ENCODE measurements around the gene NEUROD2.

Gene NEUROD2

DNA sequence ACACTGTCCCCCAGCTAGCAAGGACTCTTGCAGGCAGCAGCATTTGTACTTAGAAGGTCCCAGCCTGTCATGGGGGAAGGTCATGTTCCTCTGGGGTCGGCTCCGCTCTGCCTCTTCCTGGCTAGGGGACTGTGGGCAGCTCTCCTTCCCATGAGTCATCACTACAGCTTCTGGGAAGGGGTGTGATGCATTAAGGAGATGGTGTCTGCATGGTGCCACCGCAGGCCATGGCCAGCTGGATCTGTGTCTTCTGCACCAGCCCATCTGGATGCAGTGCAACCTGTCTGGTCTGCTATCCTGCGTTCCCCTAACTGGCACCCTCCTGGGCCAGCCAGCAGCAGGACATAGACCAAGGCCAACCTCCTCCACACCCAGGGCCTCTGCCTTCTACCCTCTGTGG, 35.6 kb upstream of the NEUROD2 start:
- TF ChIP-seq, protein P1, sequence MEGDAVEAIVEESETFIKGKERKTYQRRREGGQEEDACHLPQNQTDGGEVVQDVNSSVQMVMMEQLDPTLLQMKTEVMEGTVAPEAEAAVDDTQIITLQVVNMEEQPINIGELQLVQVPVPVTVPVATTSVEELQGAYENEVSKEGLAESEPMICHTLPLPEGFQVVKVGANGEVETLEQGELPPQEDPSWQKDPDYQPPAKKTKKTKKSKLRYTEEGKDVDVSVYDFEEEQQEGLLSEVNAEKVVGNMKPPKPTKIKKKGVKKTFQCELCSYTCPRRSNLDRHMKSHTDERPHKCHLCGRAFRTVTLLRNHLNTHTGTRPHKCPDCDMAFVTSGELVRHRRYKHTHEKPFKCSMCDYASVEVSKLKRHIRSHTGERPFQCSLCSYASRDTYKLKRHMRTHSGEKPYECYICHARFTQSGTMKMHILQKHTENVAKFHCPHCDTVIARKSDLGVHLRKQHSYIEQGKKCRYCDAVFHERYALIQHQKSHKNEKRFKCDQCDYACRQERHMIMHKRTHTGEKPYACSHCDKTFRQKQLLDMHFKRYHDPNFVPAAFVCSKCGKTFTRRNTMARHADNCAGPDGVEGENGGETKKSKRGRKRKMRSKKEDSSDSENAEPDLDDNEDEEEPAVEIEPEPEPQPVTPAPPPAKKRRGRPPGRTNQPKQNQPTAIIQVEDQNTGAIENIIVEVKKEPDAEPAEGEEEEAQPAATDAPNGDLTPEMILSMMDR (IDR thresholded peaks at IDR 0.05; ENCODE audit: low read depth, low read length, poor library complexity, severe bottlenecking) = no peak
- Histone ChIP-seq H3F3A (ENCODE audit: control insufficient read depth, insufficient read depth) (no peaks in the 10 kb centered on the region), H3K27me3 (ENCODE audit: control insufficient read depth, low read length) (no peaks in the 10 kb centered on the region), H4K20me1 (ENCODE audit: control insufficient read depth, insufficient read depth, low read depth, low read length) (peaks cover 15% of the 10 kb centered on the region; the same call in 1 of the 2 replicates), H3K27ac (ENCODE audit: low read depth, low read length) (no peak overlapping the region), H3K9me3 (ENCODE audit: control insufficient read depth, insufficient read depth, low read length) (no peaks in the 10 kb centered on the region), H3K4me3 (ENCODE audit: low read length) (no peak overlapping the region), H3K9me2 (replicated peaks; ENCODE audit: control insufficient read depth, low read length) (no peaks in the 10 kb centered on the region), H3K36me3 (ENCODE audit: control insufficient read depth, low read length) (peaks cover 8% of the 10 kb centered on the region; the same call in 1 of the 2 replicates), H3K79me2 (ENCODE audit: control insufficient read depth, low read length) (peaks cover 79% of the 10 kb centered on the region), H3K4me2 (ENCODE audit: low read length) (no peak overlapping the region), H3K4me1 (ENCODE audit: control insufficient read depth, low read length) (peaks cover 5% of the 10 kb centered on the region)

GRCh38 chr17:39642291-39643074, 34.8 kb upstream of the NEUROD2 start:
- Histone ChIP-seq H3K9me2 (replicated peaks; ENCODE audit: control insufficient read depth, low read length) (no peaks in the 10 kb centered on the region), H3K27me3 (ENCODE audit: control insufficient read depth, low read length) (no peaks in the 10 kb centered on the region), H3F3A (ENCODE audit: control insufficient read depth, insufficient read depth) (no peaks in the 10 kb centered on the region), H3K4me3 (ENCODE audit: low read length) (no peak overlapping the region), H3K79me2 (ENCODE audit: control insufficient read depth, low read length) (peaks cover 86% of the 10 kb centered on the region), H4K20me1 (ENCODE audit: control insufficient read depth, insufficient read depth, low read depth, low read length) (peaks cover 15% of the 10 kb centered on the region; the same call in 1 of the 2 replicates), H3K9me3 (ENCODE audit: control insufficient read depth, insufficient read depth, low read length) (no peaks in the 10 kb centered on the region), H3K4me2 (ENCODE audit: low read length) (no peak overlapping the region), H3K27ac (ENCODE audit: low read depth, low read length) (no peak overlapping the region), H3K4me1 (ENCODE audit: control insufficient read depth, low read length) (peaks cover 12% of the 10 kb centered on the region), H3K36me3 (ENCODE audit: control insufficient read depth, low read length) (peaks cover 9% of the 10 kb centered on the region; the same call in 1 of the 2 replicates)
- no peak for TF ChIP-seq EZH2phosphoT487 (IDR thresholded peaks at IDR 0.05; ENCODE audit: borderline replicate concordance, low read length)
- TF ChIP-seq, protein P1 (IDR thresholded peaks at IDR 0.05; ENCODE audit: low read depth, low read length, poor library complexity, severe bottlenecking) = no peak

- Histone ChIP-seq H3K27me3 (ENCODE audit: control insufficient read depth, low read length) (no peaks in the 10 kb centered on the region), H3K79me2 (ENCODE audit: control insufficient read depth, low read length) (peaks cover 87% of the 10 kb centered on the region), H3K36me3 (ENCODE audit: control insufficient read depth, low read length) (peaks cover 9% of the 10 kb centered on the region; the same call in 1 of the 2 replicates), H3K9me3 (ENCODE audit: control insufficient read depth, insufficient read depth, low read length) (no peaks in the 10 kb centered on the region), H3K4me3 (ENCODE audit: low read length) (no peak overlapping the region), H3K4me2 (ENCODE audit: low read length) (no peak overlapping the region), H3K4me1 (ENCODE audit: control insufficient read depth, low read length) (peaks cover 12% of the 10 kb centered on the region), H3K9me2 (replicated peaks; ENCODE audit: control insufficient read depth, low read length) (no peaks in the 10 kb centered on the region), H3K27ac (ENCODE audit: low read depth, low read length) (no peak overlapping the region), H3F3A (ENCODE audit: control insufficient read depth, insufficient read depth) (no peaks in the 10 kb centered on the region), H4K20me1 (ENCODE audit: control insufficient read depth, insufficient read depth, low read depth, low read length) (peaks cover 15% of the 10 kb centered on the region; the same call in 1 of the 2 replicates)
- TF ChIP-seq, protein P1 (IDR thresholded peaks at IDR 0.05; ENCODE audit: low read depth, low read length, poor library complexity, severe bottlenecking) = no peak
- no peak for TF ChIP-seq EZH2phosphoT487 (IDR thresholded peaks at IDR 0.05; ENCODE audit: borderline replicate concordance, low read length)
Measured at GRCh38 chr17:39641883-39642282, 34.2 kb upstream of the NEUROD2 start.

Measured in DOHH2 (cell line).